BJ (cell line): Measurements from ENCODE around the gene CNNM2. TPM values are rescaled to one million over a fixed set of nuclear protein-coding genes. Genes with fewer than 3 reads are reported as not detected.

Experiments used
- CTCF ChIA-PET: fragments of 350-600 bp; formaldehyde crosslinking; extraction: SDS; loops from one replicate; lab custom pipeline; 2021; ENCODE audit warnings: antibody characterized with exemption, inconsistent platforms; lab: Yijun Ruan, JAX
- POLR2A ChIA-PET: fragments of 300-600 bp; sonication (Branson Sonifier 250); formaldehyde crosslinking; extraction: SDS; loops from one replicate; lab custom pipeline; 2021; ENCODE audit warnings: antibody characterized with exemption; lab: Charles Lee
- DNase-seq: peaks from one replicate; pipeline ENCODE4 v3.0.0-alpha.2; 2011; ENCODE audit warnings: low read depth
- H3K27me3 ChIP-seq: 2 replicates; pipeline ENCODE4 v1.6.0; 2011; ENCODE audit warnings: low read length; ENCODE audit not compliant: control insufficient read depth, insufficient read depth
- H3K36me3 ChIP-seq: 2 replicates; pipeline ENCODE4 v1.5.1; 2011; ENCODE audit warnings: low read length; ENCODE audit not compliant: control insufficient read depth, insufficient read depth
- H3K4me3 ChIP-seq: 2 replicates; pipeline ENCODE4 v1.5.1; 2011; ENCODE audit warnings: low read depth, mild to moderate bottlenecking, control low read depth, low read length
- CTCF ChIP-seq: IDR thresholded peaks from 2 replicates; pipeline ENCODE4 v1.5.1; 2011; ENCODE audit warnings: low read depth, mild to moderate bottlenecking, control low read depth, inconsistent platforms, low read length, moderate library complexity; ENCODE audit not compliant: insufficient read depth
- polyA plus RNA-seq: library from polyadenylated mRNA; depleted of rRNA; stranded (reverse); fragments of >200 nt; gene quantifications from 2 replicates; pipeline ENCODE4 v1.2.3, GENCODE V29; 2011

Gene CNNM2
- polyA plus RNA-seq, 1 experiment = 3.7 TPM

- TF ChIP-seq CTCF = no peak
- H3K36me3 ChIP-seq = no peaks in the 10 kb centered on the region
- no peaks in the 10 kb centered on the region for H3K27me3 ChIP-seq
- ChIA-PET POLR2A (no interaction called here), CTCF (interaction anchor here (6.3 kb wide), 1 partner anchor 155 kb away, joined by 56 read pairs; the partner anchor contains the start of gene CNNM2)
- DNase-seq = no peak
- H3K4me3 ChIP-seq = no peak overlapping the region
These were observed 154.2 kb downstream of the CNNM2 start for GRCh38 chr10:103072276-103072675.

- H3K4me3 ChIP-seq = no peak overlapping the region
- no peaks in the 10 kb centered on the region for H3K27me3 ChIP-seq
- ChIA-PET POLR2A (no interaction called here), CTCF (interaction anchor here (6.3 kb wide), 1 partner anchor 155 kb away, joined by 56 read pairs; the partner anchor contains the start of gene CNNM2)
- H3K36me3 ChIP-seq = no peaks in the 10 kb centered on the region
- no peak for DNase-seq
- TF ChIP-seq CTCF = no peak
These were observed 154.8 kb downstream of the CNNM2 start for GRCh38 chr10:103072891-103073290.

- no peak for DNase-seq
- Histone ChIP-seq H3K27me3 (no peaks in the 10 kb centered on the region), H3K36me3 (no peaks in the 10 kb centered on the region), H3K4me3 (no peak overlapping the region)
- ChIA-PET CTCF (interaction anchor here (0.7 to 1.8 kb wide), 5 partner anchors 9 to 168 kb away, joined by 3 to 8 read pairs (median 4); partner anchors contain the start of gene CNNM2), POLR2A (no interaction called here)
- TF ChIP-seq CTCF = no peak
These were observed 158.9 kb downstream of the CNNM2 start for GRCh38 chr10:103077020-103077419.

- H3K4me3 ChIP-seq = no peak overlapping the region
- H3K36me3 ChIP-seq = no peaks in the 10 kb centered on the region
- ChIA-PET POLR2A (no interaction called here), CTCF (interaction anchor here (0.8 to 1.8 kb wide), 6 partner anchors 9 to 169 kb away, joined by 3 to 8 read pairs (median 4); partner anchors contain the start of gene CNNM2)
- TF ChIP-seq CTCF = no peak
- H3K27me3 ChIP-seq = no peaks in the 10 kb centered on the region
- no peak for DNase-seq
These were observed 159.6 kb downstream of the CNNM2 start for GRCh38 chr10:103077491-103078308.

- POLR2A ChIA-PET = no interaction called here
These were observed 160.2 kb downstream of the CNNM2 start for GRCh38 chr10:103078309-103078615.

More at GRCh38 chr10:103078309-103078615, 160.2 kb downstream of the CNNM2 start:
- TF ChIP-seq CTCF = no peak
- no peaks in the 10 kb centered on the region for H3K27me3 ChIP-seq
- H3K4me3 ChIP-seq = no peak overlapping the region
- H3K36me3 ChIP-seq = no peaks in the 10 kb centered on the region
- CTCF ChIA-PET = interaction anchor here (0.6 to 1.6 kb wide), 4 partner anchors 10 to 369 kb away, joined by 3 to 5 read pairs (median 4); partner anchors contain the start of gene ARL3
- no peak for DNase-seq
